AG10803 (cell line): Measurements from ENCODE around the gene GTF2F1.
"Not testable (repeated sequence)": the region's sequence is repeated elsewhere in the genome, so short reads cannot be mapped to it uniquely, and the experiment has no call there.

ENCODE experiments used
- DNase-seq: peaks from one replicate; pipeline ENCODE4 v3.0.0; 2010; ENCODE audit warnings: low read depth
- H3K4me3 ChIP-seq: 2 replicates; pipeline ENCODE4 v1.5.1; 2011; ENCODE audit warnings: mild to moderate bottlenecking, low read length, control low read depth
- CTCF ChIP-seq: conservative IDR thresholded peaks from 2 replicates; pipeline ENCODE4 v1.5.1; 2011; ENCODE audit warnings: mild to moderate bottlenecking, low read length, control low read depth, inconsistent platforms

GTF2F1 gene

GRCh38 chr19:6431891-6432290, 38.9 kb upstream of the GTF2F1 start:
- H3K4me3 ChIP-seq = no peak overlapping the region
- DNase-seq = no peak
- TF ChIP-seq CTCF = no peak

GRCh38 chr19:6429419-6430221, 36.7 kb upstream of the GTF2F1 start:
- no peak for DNase-seq
- no peak for TF ChIP-seq CTCF
- H3K4me3 ChIP-seq = no peak overlapping the region

GRCh38 chr19:6428692-6429418, 35.9 kb upstream of the GTF2F1 start:
- not testable (repeated sequence) for DNase-seq, H3K4me3 ChIP-seq

- no peak overlapping the region for H3K4me3 ChIP-seq
- DNase-seq = no peak
- no peak for TF ChIP-seq CTCF
These were observed 34.2 kb upstream of the GTF2F1 start for GRCh38 chr19:6427131-6427530.

GRCh38 chr19:6425732-6426620, 33.0 kb upstream of the GTF2F1 start:
- peak overlapping the region; percentile 43 for H3K4me3 ChIP-seq
- no peak for DNase-seq
- no peak for TF ChIP-seq CTCF

- no peak for TF ChIP-seq CTCF
- H3K4me3 ChIP-seq = peak overlapping the region; percentile 43
- peak; percentile 100 for DNase-seq
These were observed 32.2 kb upstream of the GTF2F1 start for GRCh38 chr19:6424939-6425731.
